Epithelial cell of proximal tubule (primary cell): Measurements from ENCODE around the gene DPPA2. TPM values are rescaled to one million over a fixed set of nuclear protein-coding genes. Genes with fewer than 3 reads are reported as not detected.

ENCODE experiments used
- DNase-seq: peaks from one replicate; pipeline ENCODE4 v3.0.0-alpha.2; 2011; ENCODE audit warnings: low read depth
- H3K4me3 ChIP-seq: 2 replicates; pipeline ENCODE4 v1.5.1; 2011; ENCODE audit warnings: low read depth, mild to moderate bottlenecking, low read length
- CTCF ChIP-seq: conservative IDR thresholded peaks from 2 replicates; pipeline ENCODE4 v1.5.1; 2012; ENCODE audit warnings: low read depth, mild to moderate bottlenecking, low read length
- total RNA-seq: library from RNA; depleted of rRNA; stranded (reverse); fragments of >200 nt; gene quantifications from 2 replicates; pipeline ENCODE4 v1.2.3, GENCODE V29; 2015

DPPA2 gene
- total RNA-seq, 1 donor from 2014 or later = not detected

GRCh38 chr3:109353057-109353456 is 36.7 kb upstream of the DPPA2 start:
- no peak overlapping the region for H3K4me3 ChIP-seq
- no peak for TF ChIP-seq CTCF
- DNase-seq = no peak

- DNase-seq = no peak
- no peak overlapping the region for H3K4me3 ChIP-seq
- no peak for TF ChIP-seq CTCF
These were observed 34.9 kb upstream of the DPPA2 start for GRCh38 chr3:109351231-109351630.

- TF ChIP-seq CTCF = no peak
- H3K4me3 ChIP-seq = no peak overlapping the region
- DNase-seq = no peak
These were observed 30.5 kb upstream of the DPPA2 start for GRCh38 chr3:109346770-109347295.

GRCh38 chr3:109346099-109346498 is 29.8 kb upstream of the DPPA2 start:
- TF ChIP-seq CTCF = no peak
- H3K4me3 ChIP-seq = no peak overlapping the region
- no peak for DNase-seq

GRCh38 chr3:109339714-109340648 is 23.7 kb upstream of the DPPA2 start:
- no peak for TF ChIP-seq CTCF
- H3K4me3 ChIP-seq = no peak overlapping the region
- DNase-seq = no peak

GRCh38 chr3:109339197-109339596 is 22.9 kb upstream of the DPPA2 start:
- no peak for TF ChIP-seq CTCF
- no peak overlapping the region for H3K4me3 ChIP-seq
- no peak for DNase-seq

GRCh38 chr3:109338322-109338721 is 22.0 kb upstream of the DPPA2 start:
- no peak for TF ChIP-seq CTCF
- DNase-seq = no peak
- H3K4me3 ChIP-seq = no peak overlapping the region
